ENCODE data around the gene OR13C2.
"Not testable (repeated sequence)": the region's sequence is repeated elsewhere in the genome, so short reads cannot be mapped to it uniquely, and the experiment has no call there.

The OR13C2 gene

GRCh38 chr9:104605527-104605926 lies at the start of gene OR13C2:
Gene OR13C2, minus strand, starts transcription at chr9:104605627. Its CDS starts 0 bp downstream, at chr9:104605627.
- not testable (repeated sequence) for DNase-seq (ENCODE audit: low read depth in 2 of 2)

- DNase-seq (ENCODE audit: low read depth in 2 of 2): no peak
Measured at GRCh38 chr9:104635456-104635855, 30.0 kb upstream of the OR13C2 start.

- no peak for DNase-seq (ENCODE audit: low read depth in 2 of 2)
Measured at GRCh38 chr9:104633976-104634520, 28.6 kb upstream of the OR13C2 start.

- DNase-seq (ENCODE audit: low read depth in 2 of 2): not testable (repeated sequence)
Measured at GRCh38 chr9:104625964-104626363, 20.5 kb upstream of the OR13C2 start.

GRCh38 chr9:104618104-104618503 lies 12.7 kb upstream of the OR13C2 start, which contains the start of gene OR13C9:
Gene OR13C9, minus strand, starts transcription at chr9:104618204. Its CDS starts 0 bp downstream, at chr9:104618204.
- no peak for DNase-seq (ENCODE audit: low read depth in 2 of 2)

GRCh38 chr9:104617418-104617817 lies 12.0 kb upstream of the OR13C2 start:
- no peak for DNase-seq (ENCODE audit: low read depth in 2 of 2)

GRCh38 chr9:104611213-104611612 lies 5.8 kb upstream of the OR13C2 start:
- DNase-seq (ENCODE audit: low read depth in 2 of 2): no peak

- DNase-seq (ENCODE audit: low read depth in 2 of 2): no peak
Measured at GRCh38 chr9:104608336-104608735, 2.9 kb upstream of the OR13C2 start.

- no peak for DNase-seq (ENCODE audit: low read depth in 2 of 2)
Measured at GRCh38 chr9:104606152-104606551, 725 bp upstream of the OR13C2 start.

- no peak for DNase-seq (ENCODE audit: low read depth in 2 of 2)
Measured at GRCh38 chr9:104604801-104605200, 626 bp downstream of the OR13C2 start.

GRCh38 chr9:104599313-104599712 lies 6.1 kb downstream of the OR13C2 start, which contains the start of gene OR13C5:
Gene OR13C5, minus strand, starts transcription at chr9:104599413. Its CDS starts 0 bp downstream, at chr9:104599413.
- not testable (repeated sequence) for DNase-seq (ENCODE audit: low read depth in 2 of 2)

GRCh38 chr9:104598749-104599148 lies 6.7 kb downstream of the OR13C2 start:
- DNase-seq (ENCODE audit: low read depth in 2 of 2): not testable (repeated sequence)

- no peak for DNase-seq (ENCODE audit: low read depth in 2 of 2)
Measured at GRCh38 chr9:104589626-104590025, 15.8 kb downstream of the OR13C2 start.

GRCh38 chr9:104586496-104587180 lies 18.8 kb downstream of the OR13C2 start:
- DNase-seq (ENCODE audit: low read depth in 2 of 2): no peak

- no peak for DNase-seq (ENCODE audit: low read depth in 2 of 2)
Measured at GRCh38 chr9:104580562-104580961, 24.9 kb downstream of the OR13C2 start.

GRCh38 chr9:104577263-104577662 lies 28.2 kb downstream of the OR13C2 start:
- no peak for DNase-seq (ENCODE audit: low read depth in 2 of 2)

GRCh38 chr9:104575456-104575855 lies 30.0 kb downstream of the OR13C2 start:
- DNase-seq (ENCODE audit: low read depth in 2 of 2): no peak

GRCh38 chr9:104572612-104573011 lies 32.8 kb downstream of the OR13C2 start:
- no peak for DNase-seq (ENCODE audit: low read depth in 2 of 2)

GRCh38 chr9:104568868-104569267 lies 36.6 kb downstream of the OR13C2 start, which contains the start of gene OR13C8:
Gene OR13C8, plus strand, starts transcription at chr9:104569168. Its CDS starts 0 bp downstream, at chr9:104569168.
- DNase-seq (ENCODE audit: low read depth in 2 of 2): no peak

- DNase-seq (ENCODE audit: low read depth in 2 of 2): no peak
Measured at GRCh38 chr9:104564358-104564757, 41.1 kb downstream of the OR13C2 start.

GRCh38 chr9:104556830-104557634 lies 48.4 kb downstream of the OR13C2 start:
- DNase-seq (ENCODE audit: low read depth in 2 of 2): no peak

GRCh38 chr9:104555521-104555920 lies 49.9 kb downstream of the OR13C2 start:
- no peak for DNase-seq (ENCODE audit: low read depth in 2 of 2)

All from stimulated activated CD4-positive, alpha-beta T cell treated with anti-CD3 and anti-CD28 coated beads, Interleukin-12 subunit alpha, Interleukin-12 subunit beta, amount 100 ng/mL, for 24 hours (primary cell).